Iris pigment epithelial cell (primary cell): ENCODE results near the gene ZYX.
"Not testable (repeated sequence)": the region's sequence is repeated elsewhere in the genome, so short reads cannot be mapped to it uniquely, and the experiment has no call there.

Experiments used
- DNase-seq: peaks from one replicate; pipeline ENCODE4 v3.0.0-alpha.2; 2011; ENCODE audit warnings: low read depth

The ZYX gene

DNA sequence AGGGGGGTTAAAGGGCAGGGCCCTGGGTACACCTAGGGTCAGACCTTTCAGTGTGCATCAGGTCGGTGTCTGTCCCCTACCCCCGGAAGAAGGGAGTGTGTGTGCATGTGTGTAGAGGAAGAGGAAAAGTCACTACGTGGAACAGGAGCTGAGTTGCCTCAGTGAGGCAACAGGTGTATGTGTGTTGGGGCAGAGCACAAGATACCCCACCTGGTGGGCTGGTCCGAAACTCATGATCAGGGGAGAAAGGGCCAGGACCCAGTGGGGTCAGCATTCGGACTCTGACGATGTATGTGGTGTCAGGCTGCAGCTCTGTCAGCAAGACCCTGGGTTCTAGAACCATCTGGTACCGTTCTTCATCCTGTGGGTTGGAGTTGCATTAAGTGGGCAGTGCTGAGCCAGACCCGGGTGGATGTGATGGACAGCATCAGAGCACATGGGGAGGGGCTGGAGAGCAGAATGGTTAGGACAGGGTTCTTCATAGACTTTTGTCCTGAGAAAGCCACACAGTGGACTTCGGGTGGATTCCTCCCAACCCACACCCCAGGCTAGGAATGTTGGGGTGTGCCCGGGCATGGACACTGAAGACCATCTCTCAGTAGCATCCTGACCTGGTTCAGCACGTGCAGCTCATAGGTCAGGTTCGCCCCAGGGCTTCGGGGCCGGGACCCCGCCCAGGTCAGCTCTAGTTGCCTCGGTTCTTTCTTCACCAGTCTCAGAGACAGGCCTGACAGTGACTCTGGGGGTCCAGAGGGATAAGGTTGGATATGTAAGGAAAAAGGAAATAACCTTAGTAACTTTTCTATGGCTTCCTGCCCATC lies 16.8 kb downstream of the ZYX start:
- DNase-seq: no peak

DNA sequence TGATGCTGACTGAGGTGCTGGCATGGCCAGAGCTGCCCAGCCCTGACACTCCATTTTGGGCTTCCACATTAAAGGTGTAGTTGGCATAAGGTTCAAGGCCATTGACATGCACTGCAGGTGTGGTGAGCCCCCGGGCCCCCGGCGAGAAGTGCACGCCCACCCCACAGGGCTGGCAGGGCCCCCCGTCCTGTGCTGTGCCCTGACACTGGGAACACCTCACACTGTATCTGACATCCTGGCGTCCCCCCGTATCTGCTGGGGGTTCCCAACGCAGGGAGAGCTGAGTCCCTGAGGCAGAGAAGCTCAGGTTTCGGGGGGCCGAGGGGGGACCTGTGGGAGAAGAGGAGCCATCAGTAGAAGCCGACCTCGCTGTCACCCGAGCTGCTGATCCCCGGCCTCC lies 17.5 kb downstream of the ZYX start:
- DNase-seq: no peak

GRCh38 chr7:143399151-143399550 lies 18.0 kb downstream of the ZYX start:
- no peak for DNase-seq

DNA sequence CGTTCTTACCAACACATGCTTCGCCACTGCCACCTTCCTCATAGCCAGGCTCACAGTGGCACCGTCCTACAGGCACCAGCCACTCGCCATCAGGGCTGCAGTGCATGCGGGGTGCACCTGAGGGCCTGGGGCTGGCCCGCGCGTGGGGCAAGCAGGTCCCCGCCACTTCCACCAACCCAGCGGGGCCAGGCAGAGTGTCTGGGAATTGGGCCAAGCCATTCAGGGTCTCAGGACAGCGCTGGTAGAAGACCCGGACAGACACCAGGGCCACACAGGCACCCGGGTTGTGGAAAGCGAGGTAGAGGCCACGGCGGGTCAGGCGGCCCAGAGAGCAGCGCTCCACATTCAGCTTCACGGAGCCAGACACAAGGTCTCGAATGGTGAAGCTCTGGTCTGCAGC lies 18.5 kb downstream of the ZYX start:
- no peak for DNase-seq

DNA sequence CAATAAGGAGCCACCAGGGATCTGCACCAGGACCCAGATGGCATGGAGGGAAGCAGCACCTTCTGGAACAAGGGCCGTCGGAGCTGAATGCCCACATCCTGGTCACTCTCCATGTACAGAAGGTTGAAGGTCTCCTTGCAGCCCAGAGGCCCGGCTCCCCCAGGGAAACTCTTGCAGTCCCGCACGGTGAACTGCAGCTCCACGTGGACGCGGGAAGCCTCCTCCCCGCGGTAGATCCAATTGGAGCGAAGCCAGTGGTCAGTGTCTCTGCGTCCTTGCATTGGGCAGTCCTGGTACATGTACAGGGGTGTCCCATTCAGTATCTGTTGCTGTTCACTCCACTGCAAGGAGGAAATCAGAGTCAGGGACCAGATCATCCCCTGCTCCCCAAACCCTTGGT lies 20.1 kb downstream of the ZYX start:
- DNase-seq: no peak

- not testable (repeated sequence) for DNase-seq
These were observed 21.1 kb downstream of the ZYX start for GRCh38 chr7:143402233-143402632.

DNA sequence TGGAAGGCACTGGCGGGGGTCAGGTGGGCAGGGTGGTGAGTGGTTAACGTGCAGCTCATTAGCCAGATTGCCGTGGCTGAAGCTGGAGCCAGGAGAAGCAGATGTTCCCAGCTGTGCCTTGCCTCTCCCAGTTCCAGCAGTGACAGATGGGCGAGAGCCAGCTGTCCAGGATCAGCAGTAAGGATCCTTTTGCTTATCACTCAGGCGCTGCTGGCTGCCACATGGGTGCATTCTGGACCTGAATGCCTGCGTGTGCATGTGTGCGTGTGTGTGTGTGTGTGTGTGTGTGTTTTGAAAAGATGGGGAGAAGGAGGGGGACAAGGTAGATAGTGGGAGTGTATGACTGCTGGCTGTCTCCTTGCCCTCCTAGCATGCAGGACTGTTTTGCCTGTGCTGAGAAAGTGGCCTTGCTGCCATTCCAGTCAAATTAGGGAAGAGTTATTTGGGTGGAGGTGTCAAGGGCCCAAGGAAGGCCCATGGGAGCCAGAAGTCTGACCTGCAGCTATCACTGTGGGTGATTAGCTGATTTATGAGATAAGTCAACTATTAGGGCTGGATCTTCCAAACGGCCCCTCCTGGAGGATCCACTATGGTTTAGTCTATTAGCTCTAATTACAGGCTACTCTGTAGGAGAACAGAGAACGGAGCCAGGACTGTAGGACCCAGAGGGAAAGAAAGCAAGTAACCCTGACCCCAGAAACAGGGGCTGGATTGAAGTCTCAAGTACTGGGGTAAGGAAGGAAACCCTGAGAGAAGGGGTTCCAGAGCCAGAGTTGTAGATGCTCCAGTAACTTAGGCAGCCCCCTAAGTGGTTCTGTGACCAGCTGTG lies 24.2 kb downstream of the ZYX start:
- no peak for DNase-seq

- DNase-seq: no peak
These were observed 24.8 kb downstream of the ZYX start for GRCh38 chr7:143406002-143406357.

DNA sequence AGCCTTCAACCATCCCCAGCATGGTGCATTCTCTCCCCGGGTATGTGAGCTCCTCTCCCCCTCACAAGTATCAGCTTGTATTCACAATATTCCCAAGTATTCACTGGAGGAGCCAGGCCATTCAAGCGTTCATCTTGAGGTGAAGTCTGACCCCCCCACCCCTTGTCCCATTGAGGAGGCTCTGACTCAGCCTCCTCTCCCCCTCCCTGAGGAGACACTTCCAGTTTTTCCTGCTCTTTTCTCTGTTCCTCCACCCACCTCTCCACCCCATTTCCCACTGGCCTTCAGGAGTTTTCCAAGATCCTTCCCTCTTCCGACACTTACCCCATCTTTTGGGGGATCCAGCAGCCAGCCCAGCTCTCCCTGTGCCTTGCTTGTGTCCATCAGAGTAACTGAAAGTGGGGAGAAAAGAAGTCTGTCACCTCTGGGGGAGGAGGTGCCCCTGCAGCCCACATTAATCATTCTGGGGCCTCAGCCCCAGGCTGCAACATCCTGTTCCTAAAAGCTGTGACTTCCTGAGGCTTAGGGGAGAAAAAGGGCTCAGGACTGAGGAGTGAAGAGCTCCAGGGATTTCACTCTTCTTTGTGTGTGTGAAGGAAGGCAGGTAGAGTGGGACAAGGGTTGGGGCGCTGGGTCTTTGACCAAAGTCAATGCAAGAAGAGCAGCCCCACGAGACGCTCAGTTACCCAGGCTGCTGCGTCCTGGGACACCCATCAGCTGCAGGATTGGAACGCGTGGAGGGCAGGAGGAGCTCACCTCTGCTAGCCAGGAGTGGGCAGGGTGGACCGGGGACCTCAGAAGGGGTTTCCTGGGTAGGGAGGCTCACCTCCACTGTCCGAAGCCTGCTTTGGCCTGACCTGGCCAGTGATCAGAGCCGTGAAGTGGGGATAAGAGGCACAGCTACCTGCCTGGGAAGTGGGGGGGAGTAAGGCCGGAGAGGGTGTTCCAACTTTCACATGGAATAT lies 26.4 kb downstream of the ZYX start:
- no peak for DNase-seq

GRCh38 chr7:143408252-143408685 lies 27.1 kb downstream of the ZYX start:
- DNase-seq: no peak

- DNase-seq: no peak
These were observed 27.8 kb downstream of the ZYX start, which contains the start of gene EPHA1 for GRCh38 chr7:143408686-143409561. EPHA1 (minus strand) TSS chr7:143408856; CDS start chr7:143408805, 51 bp downstream.

DNA sequence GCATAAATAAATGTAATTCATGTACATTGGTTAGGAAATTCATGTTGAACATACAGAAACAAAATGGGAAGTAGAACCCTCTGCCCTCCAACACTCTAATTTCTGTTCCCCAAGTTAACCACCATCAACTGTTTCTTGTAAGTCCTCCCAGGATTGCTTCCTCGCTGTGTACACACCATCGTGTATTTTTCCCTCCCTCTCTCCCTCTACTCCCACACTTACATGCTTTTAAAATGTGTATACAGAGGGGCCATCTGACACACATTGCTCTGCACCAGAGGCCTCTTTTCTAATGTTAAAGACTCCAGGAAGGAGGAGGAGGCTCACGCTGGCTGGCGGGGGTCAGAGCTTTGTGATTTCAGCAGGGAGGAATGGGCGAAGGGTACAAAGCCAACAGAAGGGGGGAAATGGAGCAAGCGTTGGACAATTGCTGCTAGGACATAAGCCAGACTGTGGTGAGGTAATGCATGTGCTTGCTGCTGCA lies 29.4 kb downstream of the ZYX start:
- no peak for DNase-seq

GRCh38 chr7:143411976-143412708 lies 31.0 kb downstream of the ZYX start:
- no peak for DNase-seq

DNA sequence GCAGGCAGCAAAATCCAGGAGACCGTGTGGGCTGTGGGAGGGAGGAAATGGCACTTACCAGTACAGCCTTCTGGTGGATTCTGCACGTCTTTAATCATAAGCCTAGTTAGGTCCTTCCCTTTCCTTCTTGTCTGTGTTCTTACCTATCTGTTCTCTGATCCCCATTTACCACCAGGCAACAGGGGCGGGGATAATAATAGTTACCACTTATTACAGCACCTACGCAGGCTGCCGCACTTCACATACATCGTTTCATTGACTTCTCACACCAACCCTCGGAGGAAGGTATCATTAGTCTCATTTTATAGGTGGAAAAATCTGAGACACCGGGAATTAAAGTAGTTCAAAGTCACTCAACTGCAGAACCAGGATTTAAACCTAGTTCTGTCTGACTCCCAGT lies 32.0 kb downstream of the ZYX start:
- DNase-seq: no peak

- DNase-seq: not testable (repeated sequence)
These were observed 34.1 kb downstream of the ZYX start for GRCh38 chr7:143415209-143415608.

DNA sequence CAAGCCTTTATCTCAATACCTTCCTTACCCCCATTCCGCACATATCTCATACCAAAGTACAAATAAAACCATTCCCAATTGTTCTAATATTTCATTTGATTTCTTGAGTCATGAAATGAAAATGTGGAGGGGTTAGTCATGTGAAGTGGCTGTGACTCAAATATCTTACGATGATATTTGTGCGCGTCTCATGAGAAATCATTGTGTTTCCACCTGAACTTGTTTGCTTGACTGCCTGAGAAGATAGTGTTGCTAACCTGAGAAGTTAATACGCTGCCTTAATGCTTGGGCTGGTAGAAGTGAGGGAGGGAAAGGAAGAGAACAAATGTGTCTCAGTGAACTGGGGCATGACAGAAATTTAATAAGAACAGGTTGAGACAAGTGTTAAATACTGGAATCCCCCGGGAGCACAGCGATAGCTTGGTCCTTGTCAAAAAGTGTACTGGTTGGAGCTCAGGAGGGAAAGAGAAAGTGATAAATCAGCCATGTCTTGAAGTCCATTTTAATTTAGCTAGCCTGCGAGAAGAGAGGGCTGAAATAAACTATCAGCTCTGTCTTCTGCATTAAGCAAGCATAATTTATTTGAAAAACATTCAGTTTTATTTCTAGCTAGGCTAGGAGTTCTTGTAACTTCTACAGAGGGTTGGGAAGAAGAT lies 34.7 kb downstream of the ZYX start:
- peak; percentile 55 for DNase-seq

- no peak for DNase-seq
These were observed 35.5 kb downstream of the ZYX start for GRCh38 chr7:143416565-143417149.

DNA sequence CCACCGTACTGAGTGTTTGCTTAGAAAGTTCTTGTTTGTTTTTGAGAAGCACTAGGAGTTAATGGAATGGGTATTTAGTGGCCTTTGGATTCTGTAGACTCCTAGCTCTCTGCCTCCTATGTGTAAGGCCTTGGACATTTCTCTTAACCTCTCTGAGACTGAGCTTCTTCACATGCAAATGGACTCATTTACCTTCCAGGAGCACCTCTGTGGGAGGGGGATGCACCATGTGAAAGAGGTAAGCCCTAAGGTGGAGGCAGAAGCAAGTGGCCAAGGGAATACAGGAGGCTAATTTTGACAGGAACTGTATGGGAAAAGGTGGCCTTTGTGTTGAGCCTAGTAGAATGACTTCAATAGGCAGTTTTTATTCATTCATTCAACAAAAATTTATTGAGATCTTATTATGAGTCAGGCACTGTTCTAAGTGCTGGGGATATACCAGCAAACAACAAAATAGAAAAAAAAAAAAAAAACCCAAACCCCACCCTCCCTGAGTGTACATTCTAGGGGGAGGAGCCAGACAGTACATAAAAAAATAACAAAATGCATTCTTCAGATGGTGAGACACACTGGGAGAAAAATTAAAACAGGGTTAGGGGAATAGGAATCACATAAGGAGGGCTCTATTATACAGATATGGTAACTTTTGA lies 36.7 kb downstream of the ZYX start:
- DNase-seq: no peak
